Subcutaneous adipose tissue (tissue), 4 donors: ENCODE results near the gene PASK. TPM values are rescaled to one million over a fixed set of nuclear protein-coding genes. Genes with fewer than 3 reads are reported as not detected.

ENCODE experiments used
- CTCF ChIP-seq: fragments of 450-650 bp; IDR thresholded peaks from one replicate; pipeline ENCODE4 v1.5.1; 2016; ENCODE audit warnings: low read depth, mild to moderate bottlenecking, control low read depth, antibody characterized with exemption, moderate library complexity
- total RNA-seq, 4 donors: library from RNA; depleted of rRNA; stranded (reverse); fragments of >200 nt; gene quantifications; one replicate each; pipeline ENCODE4 v1.1.0, GENCODE V29; 2016

Gene PASK
- total RNA-seq, 4 donors from 2014 or later: 2.0 to 4.4 (median 4.0) TPM

- TF ChIP-seq CTCF: no peak
Measured at GRCh38 chr2:241099246-241099645, 50.0 kb downstream of the PASK start.

GRCh38 chr2:241096979-241097378, 52.3 kb downstream of the PASK start:
- no peak for TF ChIP-seq CTCF

DNA sequence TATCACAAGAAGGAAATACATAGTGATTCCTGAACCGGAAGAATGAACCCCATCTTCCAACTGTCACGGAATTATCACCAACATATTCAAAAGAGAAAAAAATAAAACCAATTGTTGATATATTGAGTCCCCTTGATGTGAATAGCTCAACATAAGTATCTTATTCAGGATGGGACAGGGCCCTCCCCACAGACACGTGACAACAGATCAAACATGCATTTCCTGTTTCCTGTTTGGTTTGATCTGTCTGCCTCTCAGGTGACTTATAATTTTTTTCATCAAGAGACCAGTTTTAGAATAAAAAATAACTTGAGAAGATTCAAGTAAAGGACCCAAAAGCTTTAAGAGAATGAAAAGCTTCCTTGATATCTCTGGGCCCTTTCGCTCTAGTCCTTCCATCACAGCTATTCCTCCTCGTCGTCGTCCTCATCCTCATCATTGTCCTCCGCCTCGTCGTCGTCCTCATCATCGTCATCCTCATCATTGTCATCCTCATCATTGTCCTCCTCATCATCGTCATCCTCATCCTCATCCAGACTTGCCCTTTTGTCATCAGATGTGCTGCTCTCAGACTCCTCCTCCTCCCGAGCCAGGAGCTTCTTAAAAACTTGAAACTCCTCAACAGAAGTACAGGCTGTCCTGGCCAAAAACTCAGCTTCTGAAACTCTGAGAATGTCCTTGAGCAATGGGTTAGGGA, 53.5 kb downstream of the PASK start:
- no peak for TF ChIP-seq CTCF

GRCh38 chr2:241094924-241095420, 54.3 kb downstream of the PASK start:
- TF ChIP-seq CTCF: no peak

DNA sequence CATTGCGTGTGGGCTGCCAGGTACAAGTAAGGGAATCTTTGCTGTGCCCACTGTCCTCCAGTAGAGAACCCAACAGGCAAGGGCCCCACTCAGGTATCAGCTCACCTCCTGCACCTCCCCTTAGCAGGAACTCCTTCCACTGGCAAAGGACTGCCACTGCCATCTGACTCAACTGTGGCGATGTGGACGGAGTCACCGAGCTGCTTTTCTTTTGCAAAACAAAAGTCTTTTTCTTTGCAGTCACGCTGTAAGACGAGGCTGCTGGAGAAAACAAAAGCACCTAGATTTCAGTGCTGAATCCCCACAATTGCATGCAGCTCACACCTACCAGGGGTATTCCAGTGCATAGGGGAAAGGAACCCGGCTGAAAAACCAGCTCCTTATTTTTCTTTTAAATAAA, 55.1 kb downstream of the PASK start:
- no peak for TF ChIP-seq CTCF

DNA sequence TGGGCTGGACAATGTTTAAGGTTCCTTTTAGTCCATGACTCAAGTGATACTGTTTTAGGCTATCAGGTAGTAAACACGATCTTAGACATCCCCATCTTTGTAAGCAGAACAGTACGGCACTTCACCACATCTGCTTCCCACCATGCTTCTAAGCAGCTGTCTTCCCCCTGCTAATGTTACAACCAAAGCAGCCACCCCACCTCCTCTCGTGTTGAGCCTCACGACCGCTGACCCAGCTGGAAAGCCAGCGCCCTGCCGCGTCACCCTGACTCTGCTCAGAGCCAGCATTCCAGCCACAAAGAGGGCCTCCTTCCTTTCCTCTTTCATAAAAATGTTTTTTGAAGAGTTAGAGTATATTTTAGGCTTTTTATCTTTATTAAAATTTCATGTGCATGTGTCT, 56.6 kb downstream of the PASK start:
- no peak for TF ChIP-seq CTCF

- TF ChIP-seq CTCF: no peak
Measured at GRCh38 chr2:241091734-241092445, 57.4 kb downstream of the PASK start.
